SW 1271 (cell line): ENCODE data around the gene IBTK.
"Not testable (repeated sequence)": the region's sequence is repeated elsewhere in the genome, so short reads cannot be mapped to it uniquely, and the experiment has no call there.

Experiments used
- DNase-seq, 2 experiments: peaks; one replicate each; lab custom pipeline; 2025; lab: John Stamatoyannopoulos, UW

The IBTK gene

DNA sequence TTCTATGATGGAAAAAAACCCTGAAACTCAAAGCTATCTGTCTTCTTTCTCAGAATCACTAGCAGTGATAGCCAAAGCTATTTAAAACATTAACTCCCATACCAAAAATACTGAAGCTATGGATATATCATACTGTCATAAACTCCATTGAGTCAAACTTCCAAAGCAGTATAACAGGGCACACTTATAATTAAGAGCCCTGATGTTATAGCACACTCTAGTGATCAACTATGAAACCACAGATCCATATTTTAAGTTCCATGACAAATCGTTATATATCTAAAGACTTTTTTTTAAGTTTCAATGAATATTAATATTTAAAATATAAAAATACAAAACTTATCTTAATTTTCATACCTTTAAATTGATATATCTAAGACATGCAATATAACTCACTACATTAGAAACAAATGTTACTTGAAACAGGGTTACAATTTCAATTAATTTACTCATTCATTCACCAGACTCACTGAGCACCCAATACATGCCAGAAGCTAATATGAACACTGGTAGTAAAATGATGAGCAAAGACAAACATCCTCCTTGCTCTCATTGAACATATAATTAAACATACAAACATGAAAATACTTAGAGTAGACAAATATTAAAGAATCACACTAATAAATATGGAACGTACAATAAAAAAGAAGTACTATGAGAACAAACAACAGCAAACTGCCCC, 69.3 kb downstream of the IBTK start:
- DNase-seq, result peak in 1 of 2 experiments; percentile 30

DNA sequence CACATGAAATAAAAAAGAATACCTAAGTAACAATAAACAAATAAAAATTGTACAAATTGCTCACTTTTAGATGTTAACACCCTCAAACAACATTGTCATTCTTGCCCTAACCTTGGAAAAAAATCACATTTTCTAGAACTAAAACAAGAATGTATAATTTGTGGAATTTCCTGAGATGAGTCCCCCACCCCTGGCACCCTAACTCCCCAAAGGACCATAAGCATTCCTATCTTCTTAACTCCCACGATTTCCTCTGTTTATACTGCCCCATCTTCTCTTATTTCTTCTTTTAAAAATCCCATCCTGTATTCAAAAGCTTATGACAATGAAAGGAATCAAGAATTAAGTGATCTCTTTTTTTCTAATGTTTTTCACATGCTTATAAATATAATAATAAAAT, 70.9 kb downstream of the IBTK start:
- no peak for DNase-seq

DNA sequence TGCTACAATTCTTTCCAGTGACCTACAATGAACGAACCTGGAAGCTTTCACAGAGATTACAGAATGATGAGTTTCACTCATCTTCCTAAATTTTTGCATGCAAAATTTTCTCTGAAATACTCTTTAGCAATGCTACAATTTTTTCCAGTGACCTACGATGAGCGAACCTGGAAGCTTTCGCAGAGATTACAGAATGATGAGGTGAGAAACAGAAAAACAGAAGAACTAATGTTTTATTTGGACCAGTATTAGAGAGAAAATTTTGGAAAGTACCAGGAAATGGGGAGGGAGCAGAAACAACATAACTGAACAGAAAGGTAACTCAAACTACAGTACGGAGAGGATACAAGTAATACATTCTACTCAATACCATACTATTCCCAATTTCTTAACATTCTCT, 75.0 kb downstream of the IBTK start:
- no peak for DNase-seq

DNA sequence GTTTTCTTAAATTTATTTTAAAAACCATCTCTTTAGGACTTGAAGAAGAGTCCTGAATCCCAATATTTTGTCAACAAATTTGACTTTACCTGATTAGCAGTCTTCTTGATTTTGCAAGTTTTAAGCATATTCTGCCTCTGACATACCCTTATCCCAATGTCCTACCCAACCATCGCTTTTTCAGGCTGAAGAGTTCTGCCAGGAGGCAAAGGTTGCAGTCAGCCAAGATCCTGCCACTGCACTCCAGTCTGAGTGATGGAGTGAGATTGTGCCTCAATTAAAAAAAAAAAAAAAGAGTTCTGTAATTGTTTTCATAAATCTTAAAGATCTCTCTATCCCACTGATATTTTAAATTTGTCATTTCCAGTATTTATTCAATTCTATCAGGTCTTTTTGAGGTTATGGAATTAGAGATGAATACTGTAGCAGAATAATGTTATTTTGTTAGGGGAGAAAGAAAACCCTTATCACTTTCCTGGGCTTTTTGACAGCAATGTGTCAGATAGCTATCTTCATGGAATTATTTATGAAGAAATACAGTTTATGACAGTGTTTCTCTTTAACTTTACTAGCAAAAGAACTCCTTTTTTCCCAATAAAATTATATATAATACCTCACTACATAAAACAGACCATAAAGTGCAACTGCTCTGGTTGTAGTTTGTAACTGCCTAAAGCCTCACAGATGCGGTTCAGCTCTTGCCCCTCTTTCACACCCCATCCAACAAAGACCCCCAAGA, 78.2 kb downstream of the IBTK start:
- DNase-seq, result no peak

DNA sequence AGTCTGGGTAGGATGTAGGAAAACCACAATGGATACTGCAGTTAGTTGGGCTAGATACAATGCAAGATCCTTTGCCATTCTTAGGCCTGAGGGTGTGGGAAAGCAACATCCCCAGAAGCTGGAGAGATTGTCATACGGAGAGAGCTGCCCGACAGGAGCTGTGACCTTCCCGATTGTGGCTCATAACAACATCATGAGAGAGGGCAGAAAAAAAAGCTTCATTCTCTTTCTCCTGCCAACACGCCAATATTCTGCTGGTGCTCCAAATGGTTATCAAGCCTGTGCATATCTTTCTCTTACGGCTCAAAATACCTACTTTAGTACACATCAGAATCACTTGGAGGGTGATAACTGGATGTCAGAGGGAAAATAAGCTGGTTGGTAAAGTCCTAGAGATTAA, 81.1 kb downstream of the IBTK start:
- no peak for DNase-seq

DNA sequence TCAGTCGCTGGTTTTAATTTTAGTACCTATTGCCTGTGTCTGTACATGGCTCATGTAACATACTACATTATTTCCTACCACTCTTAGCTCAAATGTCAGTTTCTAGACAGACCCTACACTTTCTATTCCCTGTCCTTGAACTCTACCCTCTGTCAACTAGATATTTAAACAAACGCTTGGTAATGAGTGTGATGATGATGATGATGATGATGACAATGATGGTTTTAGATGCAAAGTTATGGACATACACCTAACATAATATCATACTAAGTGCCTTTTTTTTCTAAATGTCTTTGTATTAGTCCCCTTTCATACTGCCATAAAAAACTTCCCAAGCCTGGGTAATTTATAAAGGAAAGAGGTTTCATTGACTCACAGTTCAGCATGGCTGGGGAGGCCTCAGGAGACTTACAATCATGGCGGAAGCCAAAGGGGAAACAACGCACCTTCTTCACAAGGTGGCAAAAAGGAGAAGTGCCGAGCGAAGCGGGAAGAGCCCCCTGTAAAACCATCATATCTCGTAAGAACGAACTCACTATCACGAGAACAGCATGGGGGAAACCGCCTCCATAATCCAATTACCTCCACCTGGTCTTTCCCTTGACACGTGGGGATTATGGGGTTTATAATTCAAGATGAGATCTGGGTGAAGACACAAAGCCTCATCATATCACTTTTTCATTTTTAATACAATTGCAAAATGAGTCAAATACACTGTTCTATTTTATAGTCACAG, 87.1 kb downstream of the IBTK start:
- DNase-seq, result no peak

DNA sequence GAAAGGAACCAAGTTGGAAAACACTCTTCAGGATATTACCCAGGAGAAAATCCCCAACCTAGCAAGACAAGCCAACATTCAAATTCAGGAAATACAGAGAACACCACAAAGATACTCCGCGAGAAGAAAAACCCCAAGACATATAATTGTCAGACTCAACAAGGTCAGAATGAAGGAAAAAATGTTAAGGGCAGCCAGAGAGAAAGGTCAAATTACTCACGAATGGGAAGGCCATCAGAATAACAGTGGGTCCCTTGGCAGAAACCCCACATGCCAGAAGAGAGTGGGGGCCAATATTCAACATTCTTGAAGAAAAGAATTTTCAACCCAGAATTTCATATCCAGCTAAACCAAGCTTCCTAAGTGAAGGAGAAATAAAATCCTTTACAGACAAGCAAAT, 94.8 kb downstream of the IBTK start:
- DNase-seq, result not testable (repeated sequence)

DNA sequence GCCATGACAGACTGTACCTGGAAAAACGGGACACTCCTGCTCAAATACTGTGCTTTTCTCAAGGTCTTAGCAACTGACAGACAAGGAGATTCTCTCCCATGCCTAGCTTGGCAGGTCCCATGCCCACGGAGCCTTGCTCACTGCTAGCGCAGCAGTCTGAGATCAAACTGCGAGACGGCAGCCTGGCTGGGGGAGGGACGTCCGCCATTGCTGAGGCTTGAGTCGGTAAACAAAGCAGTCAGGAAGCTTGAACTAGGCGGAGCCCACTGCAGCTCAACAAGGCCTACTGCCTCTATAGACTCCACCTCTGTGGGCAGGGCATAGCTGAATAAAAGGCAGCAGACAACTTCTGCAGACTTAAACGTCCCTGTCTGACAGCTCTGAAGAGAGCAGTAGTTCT, 96.4 kb downstream of the IBTK start:
- DNase-seq, result not testable (repeated sequence)

DNA sequence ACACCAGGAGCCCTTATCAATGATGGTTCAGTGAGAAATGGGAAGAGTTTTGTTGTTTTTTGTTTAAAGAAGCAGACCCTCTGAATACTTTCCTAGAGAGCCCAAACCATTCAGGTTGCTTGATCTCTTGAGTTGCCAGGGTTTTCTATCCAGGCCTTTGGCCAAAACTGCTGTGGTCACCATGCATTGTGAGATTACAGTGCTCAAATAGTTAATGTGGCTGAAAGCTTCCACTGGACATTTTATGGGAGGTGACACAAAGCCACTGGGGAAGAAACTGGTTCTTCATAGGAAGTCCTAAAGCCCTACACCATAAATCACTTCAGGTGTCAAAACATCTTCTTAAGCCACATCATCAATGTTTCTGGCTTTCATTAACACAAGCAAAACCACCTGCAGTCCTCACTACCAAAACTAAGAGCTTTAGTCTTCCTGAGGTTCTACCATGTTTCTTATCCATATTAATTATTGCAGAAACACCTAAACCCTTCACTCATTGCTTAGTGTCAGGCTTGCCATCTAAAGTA, 101.6 kb downstream of the IBTK start:
- no peak for DNase-seq

DNA sequence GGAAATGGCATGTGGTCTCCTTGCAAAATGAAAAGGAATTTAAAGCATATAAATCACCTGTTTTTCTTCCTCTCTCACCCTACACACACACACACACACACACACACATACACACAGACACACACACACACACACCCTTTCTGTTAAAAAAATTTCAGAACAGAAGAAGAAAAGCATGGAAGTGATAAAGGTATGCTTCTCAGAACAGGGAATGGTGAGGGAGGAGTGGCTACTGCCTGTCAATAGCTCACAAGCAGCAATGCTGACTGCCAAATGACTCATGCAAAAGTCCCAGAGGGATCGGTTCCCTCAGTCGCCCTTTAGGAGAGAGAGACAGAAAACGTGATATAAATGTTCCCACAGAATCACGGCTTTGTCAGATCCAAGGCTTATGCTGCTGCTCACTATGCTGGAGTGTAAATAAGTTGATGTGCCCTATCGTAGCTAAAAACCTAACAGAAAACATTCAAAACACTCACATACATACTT, 102.6 kb downstream of the IBTK start:
- DNase-seq, result peak in 1 of 2 experiments; percentile 52

DNA sequence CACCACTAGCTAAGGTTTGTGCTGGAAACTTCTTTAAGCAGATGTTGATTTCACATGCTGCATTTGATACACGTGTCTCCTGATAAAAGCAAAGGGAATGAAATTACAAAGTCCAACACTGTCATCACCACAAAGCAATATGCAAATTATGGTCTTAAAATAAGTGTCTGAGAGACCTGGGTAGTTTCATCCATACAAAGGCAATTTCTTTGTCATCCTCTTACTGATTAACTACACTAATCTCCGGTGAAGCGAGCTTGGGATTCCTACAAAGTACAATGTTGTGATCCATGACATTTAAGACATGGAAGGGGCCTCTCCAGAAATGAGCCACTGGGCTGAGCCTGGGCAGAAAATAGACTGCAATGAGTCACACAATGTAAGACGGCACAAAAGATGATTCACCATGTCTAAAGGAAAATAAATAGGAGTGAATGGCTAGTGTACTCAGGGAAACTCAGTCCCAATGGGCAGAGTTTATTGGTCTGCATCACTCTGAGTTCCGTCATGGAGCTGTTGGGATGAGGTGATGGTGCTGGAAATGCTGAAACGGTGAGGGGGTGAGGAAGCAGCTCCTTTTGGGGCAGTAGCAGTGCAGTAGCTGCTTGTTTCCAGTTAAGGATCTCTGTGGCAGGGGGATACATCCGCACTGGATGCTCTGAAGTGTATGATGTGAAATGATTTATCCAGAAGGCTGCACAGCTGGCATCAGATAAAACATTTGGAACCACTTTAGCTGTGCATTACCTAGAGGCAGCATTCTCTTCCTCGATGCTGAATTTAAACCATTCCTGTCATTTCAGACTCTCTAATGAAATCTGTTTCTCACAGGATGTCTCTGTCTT, 103.3 kb downstream of the IBTK start:
- DNase-seq, result peak; percentile 27 to 73

DNA sequence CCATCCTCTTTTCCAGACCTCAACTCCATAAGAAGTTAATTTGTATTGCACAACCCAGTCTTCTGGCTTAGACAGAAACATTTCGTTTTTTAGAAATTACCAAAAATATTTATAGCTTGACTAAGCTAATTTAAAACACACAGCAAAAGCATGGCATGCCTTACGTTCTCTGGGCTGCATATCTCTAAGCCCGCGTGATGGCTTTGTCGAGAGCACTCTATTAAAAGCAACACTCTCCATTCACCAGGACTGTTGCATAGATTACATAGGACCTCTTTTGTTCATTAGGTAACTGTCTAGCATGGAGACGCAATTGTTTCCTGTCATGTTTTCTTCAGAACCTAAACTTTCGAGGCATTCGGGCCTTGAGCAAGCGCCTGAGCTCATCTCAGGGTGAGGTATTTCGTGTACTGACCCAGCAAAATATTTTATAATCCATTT, 104.5 kb downstream of the IBTK start:
- DNase-seq, result no peak

DNA sequence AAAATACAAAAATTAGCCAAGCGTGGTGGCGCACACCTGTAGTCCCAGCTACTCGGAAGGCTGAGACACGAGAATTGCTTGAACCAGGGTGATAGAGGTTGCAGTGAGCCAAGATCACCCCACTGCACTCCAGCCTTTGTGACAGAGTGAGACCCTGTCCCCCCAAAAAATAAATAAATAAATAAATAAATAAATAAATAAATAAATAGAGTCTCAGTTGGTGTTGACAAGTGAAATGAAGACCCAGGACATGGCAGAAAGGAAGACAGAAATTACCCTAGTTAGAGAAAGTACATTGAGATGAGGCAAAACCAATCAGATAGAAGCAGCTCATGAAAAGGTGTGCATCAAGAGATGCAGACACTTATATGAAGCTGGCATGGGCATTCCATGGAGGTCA, 105.0 kb downstream of the IBTK start:
- DNase-seq, result no peak

DNA sequence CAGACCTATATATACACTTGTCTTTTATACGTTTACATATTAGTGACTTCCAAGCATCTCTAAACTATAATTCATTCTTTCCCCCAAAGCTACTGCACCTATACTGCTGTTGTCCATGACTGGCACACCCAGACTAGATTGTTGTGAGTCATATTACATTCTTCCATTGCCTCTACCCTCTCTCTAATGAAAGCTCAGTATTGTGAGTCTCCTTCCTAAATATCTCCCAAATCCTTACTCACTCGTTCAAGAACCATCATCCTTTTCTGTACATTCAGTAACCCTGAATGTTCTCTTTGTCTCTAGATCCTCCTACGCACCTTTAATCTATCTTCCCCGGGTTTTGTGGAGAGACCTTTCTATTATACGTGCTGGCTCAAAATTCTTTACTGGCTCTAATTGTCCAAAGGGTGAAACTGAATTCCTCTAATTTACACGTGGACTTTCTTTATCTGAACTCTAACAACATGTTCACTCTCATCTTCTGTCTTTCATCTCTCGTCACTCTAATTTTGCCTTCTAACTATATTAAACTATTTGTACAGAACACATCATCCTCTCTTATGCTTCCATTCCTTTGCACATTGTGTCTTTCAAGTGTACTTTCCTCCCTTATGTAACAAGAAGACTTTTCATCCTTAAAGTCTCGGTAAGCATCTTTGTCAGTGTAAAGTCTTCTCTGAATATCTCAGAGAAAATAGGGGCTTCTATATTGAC, 109.3 kb downstream of the IBTK start:
- no peak for DNase-seq

DNA sequence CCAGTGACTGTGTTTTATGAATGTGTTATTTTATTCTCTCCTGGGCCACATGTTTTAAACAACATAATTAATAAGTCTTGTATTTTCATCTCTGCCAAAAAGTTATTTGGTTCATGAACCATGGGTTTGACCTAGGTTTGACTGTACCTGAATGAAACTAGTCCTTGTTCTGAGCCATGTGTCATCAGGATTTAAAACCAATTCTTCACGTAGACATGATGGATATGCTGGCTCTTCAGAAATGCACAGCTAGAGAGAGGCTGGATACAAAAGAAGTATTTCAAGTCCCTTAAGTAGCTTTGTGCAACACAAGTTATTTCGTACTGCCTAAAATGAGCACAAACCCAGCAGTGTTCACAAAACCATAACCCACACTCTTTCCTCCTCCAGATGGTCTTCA, 116.1 kb downstream of the IBTK start:
- DNase-seq, result no peak

DNA sequence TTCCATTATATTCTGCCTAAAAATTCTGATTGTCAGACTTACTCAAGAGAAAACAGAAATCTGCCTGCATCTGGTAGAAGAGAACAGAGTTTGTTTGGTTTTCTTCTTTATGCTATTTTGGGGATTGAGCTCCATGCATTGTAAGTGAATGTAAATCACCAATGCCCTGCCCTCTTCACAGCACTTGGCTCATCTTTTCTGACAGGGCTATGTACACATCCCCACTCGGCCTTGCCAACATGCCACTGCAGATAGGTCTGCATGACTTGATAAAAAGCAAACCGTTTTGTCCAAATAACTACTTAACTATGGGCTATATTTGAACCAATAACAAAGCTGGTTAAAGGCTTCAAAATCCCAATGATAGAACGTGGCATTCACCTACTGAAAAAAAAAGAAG, 117.7 kb downstream of the IBTK start:
- DNase-seq, result no peak

DNA sequence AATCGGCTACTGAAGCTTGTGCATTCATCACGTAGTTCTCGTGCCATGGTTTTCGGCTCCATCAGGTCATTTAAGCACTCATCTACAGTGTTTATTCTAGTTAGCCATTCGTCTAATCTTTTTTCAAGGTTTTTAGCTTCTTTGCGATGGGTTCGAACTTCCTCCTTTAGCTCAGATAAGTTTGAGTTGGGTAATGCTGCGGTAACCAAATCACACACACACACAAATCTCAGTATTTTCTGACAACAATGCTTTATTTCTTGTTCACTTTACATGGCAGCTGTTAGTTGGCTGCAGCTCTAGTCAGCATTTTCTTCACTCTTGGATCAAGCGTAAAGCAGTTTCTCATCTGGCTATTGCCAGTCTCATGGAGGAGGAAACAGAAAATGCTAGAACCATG, 118.6 kb downstream of the IBTK start:
- not testable (repeated sequence) for DNase-seq

DNA sequence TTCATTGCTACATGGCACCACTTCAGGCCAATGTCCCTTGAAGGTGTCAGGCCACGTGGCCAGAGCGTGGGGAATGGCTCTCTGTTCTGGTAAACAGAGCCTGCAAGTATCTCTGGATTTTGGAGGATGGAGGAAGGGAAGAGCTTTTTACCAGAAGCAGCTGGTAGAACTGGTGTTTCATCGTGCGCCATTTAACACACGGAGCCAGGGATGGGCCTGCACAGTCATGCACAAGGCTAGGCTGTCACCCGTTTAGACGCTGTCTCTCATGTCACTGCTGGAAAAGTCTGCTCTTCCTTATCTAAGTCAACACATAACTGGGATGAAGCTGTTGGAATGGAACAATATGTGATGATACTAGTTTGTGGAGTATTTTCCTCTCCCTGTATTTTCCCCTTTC, 123.9 kb downstream of the IBTK start:
- DNase-seq, result no peak
